ENCODE measurements around the gene PCDHGA3. TPM values are rescaled to one million over a fixed set of nuclear protein-coding genes. Genes with fewer than 3 reads are reported as not detected.
"Not testable (repeated sequence)": the region's sequence is repeated elsewhere in the genome, so short reads cannot be mapped to it uniquely, and the experiment has no call there.

The PCDHGA3 gene
- total RNA-seq, 1 donor from 2014 or later = 0.81 TPM

- DNase-seq (ENCODE audit: low spot score, unreplicated experiment) = no peak
- H3K36me3 Mint-ChIP-seq (ENCODE audit: insufficient read depth) = peaks cover 18% of the 10 kb centered on the region
- H3K4me1 Mint-ChIP-seq (ENCODE audit: low read depth) = no peaks in the 10 kb centered on the region
- TF ChIP-seq CTCF (IDR thresholded peaks at IDR 0.05; ENCODE audit: unreplicated experiment) = peak; percentile 59
- H3K4me3 Mint-ChIP-seq (ENCODE audit: low read depth) = peak overlapping the region; percentile 77
- H3K27ac Mint-ChIP-seq = peak overlapping the region; percentile 95
- H3K9me3 Mint-ChIP-seq (ENCODE audit: low read depth) = peaks cover 44% of the 10 kb centered on the region
- no peaks in the 10 kb centered on the region for H3K27me3 Mint-ChIP-seq
Observed at GRCh38 chr5:141326088-141326854, 17.4 kb upstream of the PCDHGA3 start.

DNA sequence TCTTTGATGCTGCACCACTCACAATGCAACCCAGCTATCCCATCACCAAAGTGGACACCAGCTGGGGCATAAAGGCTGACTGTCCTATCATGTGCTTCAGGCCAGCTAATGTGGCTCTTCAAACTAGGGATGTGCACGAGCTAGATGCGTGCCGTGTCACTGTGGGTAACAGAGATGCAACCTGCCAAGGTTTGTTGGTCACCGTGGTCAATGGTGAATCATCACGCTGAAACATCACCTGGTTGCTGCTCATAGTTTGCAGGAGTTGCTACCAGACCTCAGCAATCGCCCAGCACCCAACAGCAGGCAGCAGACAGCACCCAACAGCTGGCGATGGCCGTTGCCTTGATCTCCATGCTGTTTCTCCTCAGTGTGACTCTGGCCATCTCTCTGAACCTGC lies 15.4 kb upstream of the PCDHGA3 start:
- H3K9me3 Mint-ChIP-seq (ENCODE audit: low read depth) = peaks cover 42% of the 10 kb centered on the region
- H3K36me3 Mint-ChIP-seq (ENCODE audit: insufficient read depth) = peaks cover 20% of the 10 kb centered on the region
- no peaks in the 10 kb centered on the region for H3K4me1 Mint-ChIP-seq (ENCODE audit: low read depth)
- no peak for DNase-seq (ENCODE audit: low spot score, unreplicated experiment)
- TF ChIP-seq CTCF (IDR thresholded peaks at IDR 0.05; ENCODE audit: unreplicated experiment) = no peak
- H3K27ac Mint-ChIP-seq = no peak overlapping the region
- H3K27me3 Mint-ChIP-seq = no peaks in the 10 kb centered on the region
- no peak overlapping the region for H3K4me3 Mint-ChIP-seq (ENCODE audit: low read depth)

- TF ChIP-seq CTCF (IDR thresholded peaks at IDR 0.05; ENCODE audit: unreplicated experiment) = no peak
- no peaks in the 10 kb centered on the region for H3K27me3 Mint-ChIP-seq
- no peak within 1 kb of the TSS for H3K4me3 Mint-ChIP-seq (ENCODE audit: low read depth)
- no peak for DNase-seq (ENCODE audit: low spot score, unreplicated experiment)
- no peaks in the 10 kb centered on the region for H3K4me1 Mint-ChIP-seq (ENCODE audit: low read depth)
- H3K27ac Mint-ChIP-seq = no peak within 1 kb of the TSS
- H3K9me3 Mint-ChIP-seq (ENCODE audit: low read depth) = peaks cover 54% of the 10 kb centered on the region
- peaks cover 24% of the 10 kb centered on the region for H3K36me3 Mint-ChIP-seq (ENCODE audit: insufficient read depth)
Observed at GRCh38 chr5:141330299-141331080, 13.1 kb upstream of the PCDHGA3 start, which contains the start of gene PCDHGA1. TSS of gene PCDHGA1 (plus strand) at chr5:141330514.

- peaks cover 56% of the 10 kb centered on the region for H3K9me3 Mint-ChIP-seq (ENCODE audit: low read depth)
- DNase-seq (ENCODE audit: low spot score, unreplicated experiment); H3K4me3 Mint-ChIP-seq (ENCODE audit: low read depth); H3K27ac Mint-ChIP-seq; H3K27me3 Mint-ChIP-seq; H3K4me1 Mint-ChIP-seq (ENCODE audit: low read depth): not testable (repeated sequence)
- peaks cover 23% of the 10 kb centered on the region for H3K36me3 Mint-ChIP-seq (ENCODE audit: insufficient read depth)
Observed at GRCh38 chr5:141332571-141332970, 11.1 kb upstream of the PCDHGA3 start.

GRCh38 chr5:141338538-141339306 lies 4.9 kb upstream of the PCDHGA3 start, which contains the start of gene PCDHGA2:
TSS of gene PCDHGA2 (plus strand) at chr5:141338760.
- H3K36me3 Mint-ChIP-seq (ENCODE audit: insufficient read depth) = peaks cover 17% of the 10 kb centered on the region
- no peak within 1 kb of the TSS for H3K27ac Mint-ChIP-seq
- no peaks in the 10 kb centered on the region for H3K27me3 Mint-ChIP-seq
- no peak for TF ChIP-seq CTCF (IDR thresholded peaks at IDR 0.05; ENCODE audit: unreplicated experiment)
- no peaks in the 10 kb centered on the region for H3K4me1 Mint-ChIP-seq (ENCODE audit: low read depth)
- DNase-seq (ENCODE audit: low spot score, unreplicated experiment) = no peak
- H3K9me3 Mint-ChIP-seq (ENCODE audit: low read depth) = peaks cover 62% of the 10 kb centered on the region
- no peak within 1 kb of the TSS for H3K4me3 Mint-ChIP-seq (ENCODE audit: low read depth)

GRCh38 chr5:141340781-141341354 lies 2.8 kb upstream of the PCDHGA3 start:
- H3K27me3 Mint-ChIP-seq; H3K4me3 Mint-ChIP-seq (ENCODE audit: low read depth); H3K4me1 Mint-ChIP-seq (ENCODE audit: low read depth); DNase-seq (ENCODE audit: low spot score, unreplicated experiment); H3K27ac Mint-ChIP-seq: not testable (repeated sequence)
- H3K36me3 Mint-ChIP-seq (ENCODE audit: insufficient read depth) = peaks cover 14% of the 10 kb centered on the region
- H3K9me3 Mint-ChIP-seq (ENCODE audit: low read depth) = peaks cover 50% of the 10 kb centered on the region
